H9 (cell line): ENCODE data around the gene PKNOX2. TPM values are rescaled to one million over a fixed set of nuclear protein-coding genes. Genes with fewer than 3 reads are reported as not detected.

Source experiments
- DNase-seq: peaks from one replicate; pipeline ENCODE4 v3.0.0-alpha.2; 2017
- H2AFZ ChIP-seq: one replicate; pipeline ENCODE4 v1.6.1; 2013; ENCODE audit warnings: mild to moderate bottlenecking, low read length, control low read depth, moderate library complexity
- H2AK5ac ChIP-seq: 2 replicates; pipeline ENCODE4 v1.6.1; 2013; ENCODE audit warnings: low read length, control low read depth, mixed read lengths; ENCODE audit not compliant: insufficient read length
- H2BK120ac ChIP-seq: one replicate; pipeline ENCODE4 v1.6.1; 2013; ENCODE audit warnings: low read depth, mild to moderate bottlenecking, low read length, control low read depth, inconsistent platforms; ENCODE audit not compliant: poor library complexity, severe bottlenecking
- H2BK12ac ChIP-seq: 2 replicates; pipeline ENCODE4 v1.6.1; 2013; ENCODE audit warnings: low read length, control low read depth, mixed read lengths, low read depth; ENCODE audit not compliant: insufficient read length
- H2BK15ac ChIP-seq: 2 replicates; pipeline ENCODE4 v1.6.1; 2013; ENCODE audit warnings: low read depth, low read length, control low read depth
- H2BK20ac ChIP-seq: one replicate; pipeline ENCODE4 v1.6.1; 2013; ENCODE audit warnings: low read depth, mild to moderate bottlenecking, low read length, control low read depth, inconsistent platforms; ENCODE audit not compliant: poor library complexity, severe bottlenecking
- H2BK5ac ChIP-seq: 2 replicates; pipeline ENCODE4 v1.6.1; 2013; ENCODE audit warnings: low read length, control low read depth, mixed read lengths; ENCODE audit not compliant: insufficient read length
- H3K14ac ChIP-seq: 2 replicates; pipeline ENCODE4 v1.6.1; 2013; ENCODE audit warnings: low read length, control low read depth; ENCODE audit not compliant: insufficient read depth
- H3K18ac ChIP-seq: 2 replicates; pipeline ENCODE4 v1.6.1; 2013; ENCODE audit warnings: low read depth, mild to moderate bottlenecking, mixed read lengths, low read length, control low read depth; ENCODE audit not compliant: insufficient read length
- H3K23ac ChIP-seq: 2 replicates; pipeline ENCODE4 v1.6.1; 2013; ENCODE audit warnings: low read length, control low read depth, mixed read lengths, low read depth; ENCODE audit not compliant: insufficient read length
- H3K23me2 ChIP-seq: 2 replicates; pipeline ENCODE4 v1.6.1; 2013; ENCODE audit warnings: low read depth, mild to moderate bottlenecking, mixed read lengths, low read length, control low read depth; ENCODE audit not compliant: insufficient read length, poor library complexity, severe bottlenecking
- H3K27ac ChIP-seq: 2 replicates; pipeline ENCODE4 v1.5.1; 2013; ENCODE audit warnings: low read length, control low read depth, mixed read lengths, low read depth; ENCODE audit not compliant: insufficient read length
- H3K27me3 ChIP-seq: 2 replicates; pipeline ENCODE4 v1.6.1; 2013; ENCODE audit warnings: low read length, control low read depth, inconsistent platforms; ENCODE audit not compliant: insufficient read depth
- H3K4ac ChIP-seq: 2 replicates; pipeline ENCODE4 v1.6.1; 2013; ENCODE audit warnings: low read depth, mild to moderate bottlenecking, control low read depth, inconsistent platforms, low read length, moderate library complexity
- H3K4me1 ChIP-seq: 2 replicates; pipeline ENCODE4 v1.6.1; 2013; ENCODE audit warnings: low read length, control low read depth, inconsistent platforms; ENCODE audit not compliant: insufficient read depth
- H3K4me2 ChIP-seq: 2 replicates; pipeline ENCODE4 v1.6.1; 2013; ENCODE audit warnings: low read length, control low read depth, mixed read lengths; ENCODE audit not compliant: insufficient read length, insufficient read depth
- H3K56ac ChIP-seq: 2 replicates; pipeline ENCODE4 v1.6.1; 2013; ENCODE audit warnings: low read depth, mild to moderate bottlenecking, mixed read lengths, low read length, control low read depth; ENCODE audit not compliant: insufficient read length
- H3K79me1 ChIP-seq: 2 replicates; pipeline ENCODE4 v1.6.1; 2013; ENCODE audit warnings: low read depth, mild to moderate bottlenecking, moderate library complexity, low read length, control low read depth, inconsistent platforms; ENCODE audit not compliant: insufficient read depth, poor library complexity, severe bottlenecking
- H3K79me2 ChIP-seq: 2 replicates; pipeline ENCODE4 v1.6.1; 2013; ENCODE audit warnings: low read length, control low read depth, inconsistent platforms; ENCODE audit not compliant: insufficient read depth
- H3K9ac ChIP-seq: 2 replicates; pipeline ENCODE4 v1.6.1; 2013; ENCODE audit warnings: low read length, control low read depth, mixed read lengths; ENCODE audit not compliant: insufficient read length; ENCODE audit errors: extremely low read depth
- H3K9me3 ChIP-seq: one replicate; pipeline ENCODE4 v1.6.1; 2013; ENCODE audit warnings: low read depth, low read length, inconsistent platforms; ENCODE audit not compliant: control insufficient read depth
- H3T11ph ChIP-seq: one replicate; pipeline ENCODE4 v1.6.1; 2013; ENCODE audit warnings: mild to moderate bottlenecking, low read length, control low read depth, inconsistent platforms
- H4K20me1 ChIP-seq: one replicate; pipeline ENCODE4 v1.6.1; 2013; ENCODE audit not compliant: control insufficient read depth, insufficient read length, insufficient read depth
- H4K5ac ChIP-seq: 2 replicates; pipeline ENCODE4 v1.6.1; 2013; ENCODE audit warnings: low read depth, mild to moderate bottlenecking, mixed read lengths, low read length, control low read depth; ENCODE audit not compliant: insufficient read length
- H4K8ac ChIP-seq: replicated peaks from 2 replicates; pipeline ENCODE4 v1.6.1; 2013; ENCODE audit warnings: low read length, control low read depth, mixed read lengths, low read depth; ENCODE audit not compliant: insufficient read length
- H4K91ac ChIP-seq: 2 replicates; pipeline ENCODE4 v1.6.1; 2013; ENCODE audit warnings: low read depth, mild to moderate bottlenecking, moderate library complexity, mixed read lengths, low read length, control low read depth; ENCODE audit not compliant: insufficient read length
- H3K27ac Mint-ChIP-seq, 3 experiments: 2 replicates in 2 of 3; 3 replicates in 1 of 3; pipeline ENCODE4 v1.8.0; 2020 to 2021; ENCODE audit warnings: mixed read lengths in 3 of 3, mild to moderate bottlenecking in 1 of 3, moderate library complexity in 1 of 3
- H3K27me3 Mint-ChIP-seq: 2 replicates; pipeline ENCODE4 v1.8.0; 2021; ENCODE audit warnings: low read depth, mild to moderate bottlenecking, moderate library complexity, mixed read lengths
- H3K36me3 Mint-ChIP-seq, 3 experiments: 2 replicates in 2 of 3; 3 replicates in 1 of 3; pipeline ENCODE4 v1.8.0; 2020 to 2021; ENCODE audit warnings: low read depth in 3 of 3, mixed read lengths in 3 of 3; ENCODE audit not compliant: insufficient read depth in 1 of 3
- H3K4me1 Mint-ChIP-seq, 2 experiments: 2 replicates each; pipeline ENCODE4 v1.8.0; 2020; ENCODE audit warnings: mixed read lengths in 2 of 2
- H3K4me3 Mint-ChIP-seq, 2 experiments: 2 replicates in 1 of 2; 3 replicates in 1 of 2; pipeline ENCODE4 v1.8.0; 2020 to 2021; ENCODE audit warnings: mild to moderate bottlenecking in 2 of 2, mixed read lengths in 2 of 2, moderate library complexity in 1 of 2
- H3K9me3 Mint-ChIP-seq, 2 experiments: 2 replicates in 1 of 2; 3 replicates in 1 of 2; pipeline ENCODE4 v1.8.0; 2020; ENCODE audit warnings: mild to moderate bottlenecking in 2 of 2, mixed read lengths in 2 of 2, moderate library complexity in 1 of 2
- CTCF ChIP-seq: fragments of 200-600 bp; sonication (generic); conservative IDR thresholded peaks from 3 replicates; pipeline ENCODE4 v1.8.0; 2021; ENCODE audit warnings: antibody characterized with exemption, mild to moderate bottlenecking
- WGBS: extraction: QIAGEN DNeasy Blood & Tissue Kit; methylation state at CpG from one replicate; pipeline ENCODE4 v1.1.7; 2013; ENCODE audit warnings: missing lambda C conversion rate, low lambda C conversion rate, mixed read lengths; ENCODE audit not compliant: insufficient read length; ENCODE audit errors: extremely low coverage; 5-methylcytosine and 5-hydroxymethylcytosine counted together
- total RNA-seq: library from RNA; stranded (reverse); gene quantifications from 2 replicates; pipeline ENCODE4 v1.2.1, GENCODE V29; 2021

The PKNOX2 gene
- total RNA-seq, 1 experiment from 2014 or later: 1.3 TPM

GRCh38 chr11:125223901-125224361, 59.4 kb downstream of the PKNOX2 start:
- Histone ChIP-seq H3K23ac (no peak overlapping the region), H3K23me2 (no peaks in the 10 kb centered on the region), H2BK5ac (no peak overlapping the region), H2AK5ac (no peak overlapping the region), H3K27me3 (no peaks in the 10 kb centered on the region), H4K20me1 (peaks cover 1% of the 10 kb centered on the region), H3K14ac (peak overlapping the region; percentile 40), H3K9me3 (no peaks in the 10 kb centered on the region), H3K4me1 (peaks cover 10% of the 10 kb centered on the region; the same call in 1 of the 2 replicates), H3K4ac (no peak overlapping the region), H3T11ph (no peak overlapping the region), H2BK12ac (no peak overlapping the region), H2BK15ac (no peak overlapping the region; the same call in 1 of the 2 replicates), H3K56ac (no peak overlapping the region), H4K5ac (no peak overlapping the region), H3K18ac (no peak overlapping the region), H3K4me2 (no peak overlapping the region), H2BK120ac (no peak overlapping the region), H3K27ac (no peak overlapping the region), H4K91ac (no peak overlapping the region), H3K79me1 (no peaks in the 10 kb centered on the region), H3K79me2 (no peaks in the 10 kb centered on the region), H3K9ac (no peak overlapping the region), H2AFZ (no peak overlapping the region), H4K8ac (no peak overlapping the region), H2BK20ac (no peak overlapping the region)
- no CpG with 5 or more reads among the region's 11 CpGs for WGBS
- H3K9me3 Mint-ChIP-seq: no peaks in the 10 kb centered on the region
- DNase-seq: no peak
- H3K27me3 Mint-ChIP-seq: peaks cover 4% of the 10 kb centered on the region
- H3K27ac Mint-ChIP-seq: no peak overlapping the region; a peak in 2 of 7 replicates
- H3K36me3 Mint-ChIP-seq: no peaks in the 10 kb centered on the region
- no peak for TF ChIP-seq CTCF
- peaks cover 48 to 55% of the 10 kb centered on the region in 2 experiments for H3K4me1 Mint-ChIP-seq
- no peak overlapping the region for H3K4me3 Mint-ChIP-seq
